ENCODE data around the gene TMEM253. TPM values are rescaled to one million over a fixed set of nuclear protein-coding genes. Genes with fewer than 3 reads are reported as not detected.
A peak's percentile ranks its signal among the peaks of the same experiment; 100 is the strongest.

TMEM253 gene
- total RNA-seq, 2 donors from 2014 or later: 1.3 TPM; not detected in 1

DNA sequence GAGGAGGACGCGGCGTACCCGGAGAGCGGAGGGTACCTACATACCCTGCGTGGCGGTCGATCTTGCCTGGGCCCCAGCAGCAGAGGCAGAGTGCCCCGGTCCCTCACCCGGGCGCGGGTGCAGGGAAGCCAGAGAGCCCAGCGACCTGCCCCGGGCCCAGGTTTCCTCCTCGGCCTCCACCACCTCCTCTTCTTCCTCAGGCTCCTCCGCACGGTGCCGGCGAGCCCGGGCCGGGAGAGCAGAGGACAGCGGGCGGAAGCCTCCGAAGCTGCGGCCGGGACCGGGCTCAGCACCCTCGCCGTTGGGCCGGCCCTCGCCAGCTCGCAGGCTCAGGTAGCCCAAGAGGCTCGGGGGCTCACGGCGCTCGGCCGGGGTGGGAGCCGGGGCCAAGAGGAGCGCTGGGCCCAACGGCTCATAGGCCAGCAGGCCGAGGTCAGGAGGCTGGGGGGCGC is 9.0 kb upstream of the TMEM253 start:
- Histone ChIP-seq H3K27me3 (no peaks in the 10 kb centered on the region), H3K4me3 (no peak overlapping the region), H3K4me1 (peaks cover 17% of the 10 kb centered on the region), H3K36me3 (replicated peaks in 1 of 2; ENCODE audit: insufficient read depth in 1 of 2, low read depth in 2 of 2) (peaks cover 0 to 2% of the 10 kb centered on the region in 2 donors), H3K9me3 (no peaks in the 10 kb centered on the region), H3K27ac (peak overlapping the region in 2 of 4 donors; percentile 24 to 27)
- TF ChIP-seq POLR2A (IDR thresholded peaks at IDR 0.05): no peak
- TF ChIP-seq, protein P1, sequence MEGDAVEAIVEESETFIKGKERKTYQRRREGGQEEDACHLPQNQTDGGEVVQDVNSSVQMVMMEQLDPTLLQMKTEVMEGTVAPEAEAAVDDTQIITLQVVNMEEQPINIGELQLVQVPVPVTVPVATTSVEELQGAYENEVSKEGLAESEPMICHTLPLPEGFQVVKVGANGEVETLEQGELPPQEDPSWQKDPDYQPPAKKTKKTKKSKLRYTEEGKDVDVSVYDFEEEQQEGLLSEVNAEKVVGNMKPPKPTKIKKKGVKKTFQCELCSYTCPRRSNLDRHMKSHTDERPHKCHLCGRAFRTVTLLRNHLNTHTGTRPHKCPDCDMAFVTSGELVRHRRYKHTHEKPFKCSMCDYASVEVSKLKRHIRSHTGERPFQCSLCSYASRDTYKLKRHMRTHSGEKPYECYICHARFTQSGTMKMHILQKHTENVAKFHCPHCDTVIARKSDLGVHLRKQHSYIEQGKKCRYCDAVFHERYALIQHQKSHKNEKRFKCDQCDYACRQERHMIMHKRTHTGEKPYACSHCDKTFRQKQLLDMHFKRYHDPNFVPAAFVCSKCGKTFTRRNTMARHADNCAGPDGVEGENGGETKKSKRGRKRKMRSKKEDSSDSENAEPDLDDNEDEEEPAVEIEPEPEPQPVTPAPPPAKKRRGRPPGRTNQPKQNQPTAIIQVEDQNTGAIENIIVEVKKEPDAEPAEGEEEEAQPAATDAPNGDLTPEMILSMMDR (IDR thresholded peaks at IDR 0.05): no peak
- WGBS, 2 donors: 84 to 86% methylated on average over 36 to 41 of the region's 42 CpGs
- intact Hi-C loops (cut with DNase I): no loop called here
- ATAC-seq: peak; percentile 1
- DNase-seq: no peak

GRCh38 chr14:21092273-21093011 is 8.4 kb upstream of the TMEM253 start:
- H3K27me3 ChIP-seq: no peaks in the 10 kb centered on the region
- WGBS, 2 donors: 31 to 69% methylated on average over 19 to 50 of the region's 59 CpGs
- ATAC-seq (peak; percentile 92), DNase-seq (peak; percentile 87 to 92 (median 90))
- no peak overlapping the region for H3K4me3 ChIP-seq
- TF ChIP-seq, protein P1 (IDR thresholded peaks at IDR 0.05): peak; percentile 100
- TF ChIP-seq POLR2A (IDR thresholded peaks at IDR 0.05): no peak
- H3K27ac ChIP-seq: peak overlapping the region in 2 of 4 donors; percentile 24 to 27
- intact Hi-C loops (cut with DNase I): no loop called here
- H3K36me3 ChIP-seq (replicated peaks in 1 of 2; ENCODE audit: insufficient read depth in 1 of 2, low read depth in 2 of 2): peaks cover 0 to 2% of the 10 kb centered on the region in 2 donors
- H3K9me3 ChIP-seq: no peaks in the 10 kb centered on the region
- H3K4me1 ChIP-seq: peaks cover 22% of the 10 kb centered on the region

DNA sequence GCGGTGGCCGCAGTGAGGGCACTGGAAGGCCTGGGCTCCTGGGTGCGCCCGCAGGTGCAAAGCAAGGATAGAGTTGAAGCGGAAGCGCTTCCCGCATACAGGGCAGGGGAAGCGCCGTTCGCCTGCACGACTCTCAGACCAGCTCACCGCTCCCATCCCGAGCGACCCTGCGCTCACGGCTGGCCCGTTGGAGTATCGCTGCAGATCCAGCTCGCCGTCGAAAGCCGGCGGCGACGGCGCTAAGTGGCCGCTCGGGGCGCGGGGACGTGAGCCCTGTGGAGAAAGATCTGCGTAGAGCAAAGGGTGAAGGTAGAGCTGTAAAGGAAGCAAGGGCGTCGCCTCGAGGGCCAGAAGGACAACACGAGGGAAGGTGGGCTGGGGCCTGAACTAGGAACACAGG is 7.8 kb upstream of the TMEM253 start:
- intact Hi-C loops (cut with DNase I): no loop called here
- TF ChIP-seq, protein P1 (IDR thresholded peaks at IDR 0.05): no peak
- TF ChIP-seq POLR2A (IDR thresholded peaks at IDR 0.05): no peak
- Histone ChIP-seq H3K27me3 (no peaks in the 10 kb centered on the region), H3K4me1 (peaks cover 23% of the 10 kb centered on the region), H3K9me3 (no peaks in the 10 kb centered on the region), H3K36me3 (replicated peaks in 1 of 2; ENCODE audit: insufficient read depth in 1 of 2, low read depth in 2 of 2) (peaks cover 0 to 2% of the 10 kb centered on the region in 2 donors), H3K27ac (no peak overlapping the region), H3K4me3 (no peak overlapping the region)
- no peak for ATAC-seq
- DNase-seq: no peak
- WGBS, 2 donors: 75 to 82% methylated on average over 35 to 36 of the region's 36 CpGs

GRCh38 chr14:21093769-21094681 is 6.8 kb upstream of the TMEM253 start:
- Histone ChIP-seq H3K4me3 (no peak overlapping the region), H3K27ac (peak overlapping the region in 1 of 4 donors; percentile 8), H3K4me1 (peaks cover 26% of the 10 kb centered on the region), H3K27me3 (no peaks in the 10 kb centered on the region), H3K9me3 (no peaks in the 10 kb centered on the region), H3K36me3 (replicated peaks in 1 of 2; ENCODE audit: insufficient read depth in 1 of 2, low read depth in 2 of 2) (no peaks in the 10 kb centered on the region)
- TF ChIP-seq, protein P1 (IDR thresholded peaks at IDR 0.05): no peak
- TF ChIP-seq POLR2A (IDR thresholded peaks at IDR 0.05): no peak
- DNase-seq: no peak
- intact Hi-C loops (cut with DNase I): no loop called here
- 63 to 65% methylated on average over 7 of the region's 7 CpGs for WGBS, 2 donors
- no peak for ATAC-seq
